ENCODE data around the gene MPV17L2. TPM values are rescaled to one million over a fixed set of nuclear protein-coding genes. Genes with fewer than 3 reads are reported as not detected.

MPV17L2 gene
- total RNA-seq, 4 donors from 2014 or later: 11.1 to 19.0 (median 15.5) TPM

GRCh38 chr19:18165794-18166544 lies 27.0 kb upstream of the MPV17L2 start:
- 93 to 95% methylated on average over 15 of the region's 15 CpGs for WGBS, 2 donors
- Histone ChIP-seq H3K9me3 (no peaks in the 10 kb centered on the region), H3K36me3 (peaks cover 0 to 88% (median 11%) of the 10 kb centered on the region in 3 donors), H3K27me3 (no peaks in the 10 kb centered on the region), H3K27ac (no peak overlapping the region), H3K4me1 (peaks cover 0 to 18% (median 7%) of the 10 kb centered on the region in 4 donors), H3K4me3 (no peak overlapping the region)
- no peak for DNase-seq (ENCODE audit: low spot score in 2 of 2)
- no peak for TF ChIP-seq EP300 (IDR thresholded peaks at IDR 0.05)
- TF ChIP-seq POLR2A (IDR thresholded peaks at IDR 0.05): no peak
- no peak for TF ChIP-seq CTCF (IDR thresholded peaks at IDR 0.05)

- H3K4me1 ChIP-seq: peaks cover 0 to 10% (median 2%) of the 10 kb centered on the region in 4 donors
- peaks cover 0 to 86% (median 11%) of the 10 kb centered on the region in 3 donors for H3K36me3 ChIP-seq
- DNase-seq (ENCODE audit: low spot score in 2 of 2): no peak
- no peak for TF ChIP-seq CTCF (IDR thresholded peaks at IDR 0.05)
- TF ChIP-seq POLR2A (IDR thresholded peaks at IDR 0.05): no peak
- no peak for TF ChIP-seq EP300 (IDR thresholded peaks at IDR 0.05)
- H3K27ac ChIP-seq: no peak overlapping the region
- no peak overlapping the region for H3K4me3 ChIP-seq
- WGBS, 2 donors: 91 to 94% methylated on average over 20 to 21 of the region's 21 CpGs
- no peaks in the 10 kb centered on the region for H3K27me3 ChIP-seq
- no peaks in the 10 kb centered on the region for H3K9me3 ChIP-seq
Observed at GRCh38 chr19:18167011-18167410, 26.0 kb upstream of the MPV17L2 start.

GRCh38 chr19:18167975-18168645 lies 24.9 kb upstream of the MPV17L2 start:
- Histone ChIP-seq H3K27ac (peak overlapping the region in 1 of 4 donors; percentile 39), H3K27me3 (no peaks in the 10 kb centered on the region), H3K4me1 (peaks cover 0 to 11% (median 2%) of the 10 kb centered on the region in 4 donors), H3K36me3 (peaks cover 0 to 75% (median 11%) of the 10 kb centered on the region in 3 donors), H3K4me3 (no peak overlapping the region), H3K9me3 (no peaks in the 10 kb centered on the region)
- 64 to 74% methylated on average over 14 of the region's 14 CpGs for WGBS, 2 donors
- TF ChIP-seq POLR2A (IDR thresholded peaks at IDR 0.05) (no peak), EP300 (IDR thresholded peaks at IDR 0.05) (no peak), CTCF (IDR thresholded peaks at IDR 0.05) (peak; percentile 55 to 84 (median 66))
- DNase-seq (ENCODE audit: low spot score in 2 of 2): no peak

- Histone ChIP-seq H3K4me1 (peaks cover 0 to 18% (median 2%) of the 10 kb centered on the region in 4 donors), H3K27ac (peak overlapping the region in 3 of 4 donors; percentile 66 to 84 (median 73)), H3K4me3 (no peak overlapping the region), H3K36me3 (peaks cover 0 to 68% (median 11%) of the 10 kb centered on the region in 3 donors), H3K9me3 (no peaks in the 10 kb centered on the region), H3K27me3 (no peaks in the 10 kb centered on the region)
- 93 to 94% methylated on average over 66 of the region's 66 CpGs for WGBS, 2 donors
- no peak for TF ChIP-seq CTCF (IDR thresholded peaks at IDR 0.05)
- no peak for TF ChIP-seq POLR2A (IDR thresholded peaks at IDR 0.05)
- TF ChIP-seq EP300 (IDR thresholded peaks at IDR 0.05): no peak
- DNase-seq (ENCODE audit: low spot score in 2 of 2): no peak
Observed at GRCh38 chr19:18168673-18169381, 24.2 kb upstream of the MPV17L2 start.

All from tibial nerve (tissue), 4 donors.